ENCODE results near the gene MGRN1.

Gene MGRN1

DNA sequence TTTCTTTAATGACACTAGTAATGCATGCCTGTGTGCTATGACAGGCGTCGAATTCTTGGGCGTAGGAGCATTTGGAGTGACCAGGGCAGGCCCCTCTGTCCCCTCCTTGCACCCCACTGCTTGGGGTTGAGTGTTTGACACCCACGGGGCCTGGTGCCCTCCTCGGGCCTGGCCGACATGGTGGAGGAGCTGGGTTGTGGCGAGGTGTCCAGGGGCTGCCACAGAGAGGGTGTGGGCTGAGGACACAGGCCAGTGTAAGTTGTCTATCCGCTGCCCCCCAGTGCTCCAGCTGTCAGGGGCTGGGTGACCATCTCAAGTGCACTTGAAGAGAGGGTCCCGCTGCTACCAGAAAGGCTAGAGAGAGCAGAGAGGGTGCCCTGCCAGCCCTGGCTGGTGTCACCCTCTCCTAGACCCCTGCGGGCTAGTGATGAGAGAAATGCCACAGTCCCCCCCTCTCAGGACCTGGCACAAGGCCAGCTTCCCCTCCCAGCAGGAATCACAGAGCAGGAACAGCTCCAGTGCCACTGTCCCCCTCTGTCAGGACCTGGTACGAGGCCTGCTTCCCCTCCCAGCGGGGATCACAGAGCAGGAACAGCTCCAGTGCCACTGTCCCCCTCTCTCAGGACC, 30.5 kb downstream of the MGRN1 start:
- DNase-seq = no peak

DNA sequence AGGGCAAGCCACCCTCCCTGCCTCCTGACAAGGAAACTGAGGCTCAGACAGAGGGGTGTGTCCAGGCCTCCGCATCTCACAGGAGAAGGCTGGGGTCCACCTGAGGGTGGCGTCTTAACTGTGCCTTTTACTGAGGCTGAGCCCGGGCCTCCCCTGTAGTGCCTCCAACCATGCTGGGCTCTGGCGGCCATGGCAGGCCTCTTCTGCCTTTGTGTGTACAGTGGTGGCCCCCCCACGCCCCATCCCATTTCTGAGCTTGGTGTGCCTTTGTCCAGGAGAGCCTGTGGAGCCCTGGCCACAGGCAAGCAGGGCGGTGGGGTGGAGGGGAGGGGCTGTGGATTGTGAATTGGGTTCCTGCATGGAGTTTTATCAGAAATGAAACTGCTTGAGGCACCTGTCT, 31.2 kb downstream of the MGRN1 start:
- no peak for DNase-seq

DNA sequence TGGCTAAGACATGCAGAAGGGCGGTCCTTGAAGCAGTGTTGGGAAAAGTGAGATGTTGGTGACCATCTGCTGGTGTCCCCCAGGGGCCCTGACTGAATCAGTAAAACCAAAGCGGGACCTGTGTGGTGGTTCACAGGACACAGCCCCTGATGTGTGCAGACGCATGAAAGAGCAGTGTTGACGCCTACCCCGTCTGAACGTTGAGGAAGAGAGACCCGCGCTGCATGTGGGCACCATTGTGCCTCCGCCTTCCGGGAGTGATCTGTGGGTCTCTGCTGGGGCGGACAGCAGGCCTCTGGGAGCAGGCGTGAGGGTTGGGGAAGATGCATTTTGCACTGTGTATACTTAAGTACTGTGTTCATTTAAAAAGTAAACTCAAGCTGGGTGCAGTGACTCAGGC, 31.6 kb downstream of the MGRN1 start:
- no peak for DNase-seq

DNA sequence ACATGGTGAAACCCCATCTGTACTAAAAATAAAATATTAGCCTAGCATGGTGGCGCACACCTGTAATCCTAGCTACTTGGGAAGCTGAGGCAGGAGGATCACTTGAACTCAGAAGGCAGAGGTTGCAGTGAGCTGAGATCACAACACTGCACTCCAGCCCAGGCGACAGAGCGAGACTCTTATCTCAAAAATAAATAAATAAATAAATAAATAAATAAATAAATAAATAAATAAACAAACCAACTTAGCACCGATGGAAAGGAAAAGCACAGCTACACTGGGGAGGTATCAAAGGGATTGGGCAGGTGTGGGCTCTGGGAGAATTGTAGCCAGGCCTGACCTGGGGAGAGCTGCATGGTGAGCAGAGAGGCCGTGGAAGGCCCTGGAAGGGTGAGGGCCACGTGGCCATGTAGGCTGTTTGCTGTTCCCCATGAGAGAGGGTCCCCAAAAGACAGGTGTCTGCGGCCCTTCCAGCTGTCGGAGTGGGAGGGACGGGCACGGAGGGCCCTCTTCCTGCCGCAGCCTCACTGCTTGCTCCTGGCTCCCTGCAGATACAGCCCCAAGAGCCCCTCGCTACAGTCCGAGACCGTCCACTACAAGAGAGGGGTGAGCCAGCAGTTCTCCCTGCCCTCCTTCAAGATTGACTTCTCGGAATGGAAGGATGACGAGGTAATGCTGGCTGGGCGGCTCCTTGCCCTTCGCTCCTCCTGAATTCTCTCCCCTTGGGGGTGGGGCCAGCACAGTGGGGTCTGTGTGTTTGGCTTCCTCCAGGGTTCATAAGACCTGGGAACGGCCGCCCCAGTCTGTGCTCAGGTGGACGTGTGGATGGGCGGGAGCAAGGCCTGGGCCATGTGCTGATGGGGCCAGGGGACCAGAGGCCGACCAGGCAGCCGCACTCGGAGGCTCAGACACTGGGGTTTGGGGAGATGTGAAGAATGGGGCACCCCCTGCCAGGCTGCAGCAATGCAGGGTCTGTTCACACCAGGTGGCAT, 32.4 kb downstream of the MGRN1 start:
- no peak for DNase-seq

DNA sequence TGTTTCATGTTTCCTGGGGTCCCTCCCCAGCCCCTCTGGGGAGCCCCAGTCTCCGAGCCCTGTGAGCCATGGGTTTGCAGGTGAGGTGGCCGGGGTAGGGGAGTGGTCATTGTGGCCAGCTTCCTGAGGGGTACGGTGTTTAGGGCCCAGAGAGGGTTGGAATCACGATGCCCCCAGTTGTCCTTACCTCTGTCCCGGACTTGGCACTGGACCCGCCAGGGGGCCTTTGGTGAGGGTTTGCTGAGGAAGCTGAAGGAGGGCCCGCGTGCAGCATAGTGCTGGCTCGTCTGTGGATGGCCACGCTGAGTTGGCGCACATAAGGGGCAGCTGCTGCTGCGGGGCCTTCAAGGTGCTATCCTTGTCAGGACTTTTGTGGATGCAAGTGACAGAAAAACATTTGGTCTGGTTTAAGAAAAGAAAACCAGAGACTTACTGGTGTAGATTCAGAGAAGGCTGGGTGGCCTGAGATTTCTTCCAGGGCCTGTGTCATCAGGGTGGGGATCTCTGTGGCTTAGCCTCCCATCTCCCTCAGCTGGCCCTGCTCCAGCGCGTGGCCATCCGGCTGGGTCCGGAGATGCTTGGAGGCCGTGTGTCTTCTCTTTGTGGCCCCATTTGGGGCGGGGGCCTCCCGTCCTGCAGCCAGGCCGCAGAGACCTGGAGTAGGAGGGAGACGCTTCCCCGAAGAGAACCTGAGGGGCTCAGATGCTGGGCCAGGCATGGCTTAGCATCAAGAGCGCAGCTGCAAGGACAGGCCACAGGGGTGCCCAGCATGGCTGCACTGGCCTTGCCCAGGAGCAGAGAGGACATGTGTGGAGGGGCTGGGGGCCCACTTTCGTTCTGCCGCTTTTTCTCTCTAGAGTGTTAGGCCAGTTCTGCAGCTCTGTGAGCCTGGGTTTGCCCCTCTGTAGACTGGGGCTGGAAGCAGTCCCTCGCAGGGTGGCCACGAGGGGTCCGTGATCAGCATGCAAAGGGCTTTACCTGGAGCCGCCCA, 35.0 kb downstream of the MGRN1 start:
- DNase-seq = no peak

DNA sequence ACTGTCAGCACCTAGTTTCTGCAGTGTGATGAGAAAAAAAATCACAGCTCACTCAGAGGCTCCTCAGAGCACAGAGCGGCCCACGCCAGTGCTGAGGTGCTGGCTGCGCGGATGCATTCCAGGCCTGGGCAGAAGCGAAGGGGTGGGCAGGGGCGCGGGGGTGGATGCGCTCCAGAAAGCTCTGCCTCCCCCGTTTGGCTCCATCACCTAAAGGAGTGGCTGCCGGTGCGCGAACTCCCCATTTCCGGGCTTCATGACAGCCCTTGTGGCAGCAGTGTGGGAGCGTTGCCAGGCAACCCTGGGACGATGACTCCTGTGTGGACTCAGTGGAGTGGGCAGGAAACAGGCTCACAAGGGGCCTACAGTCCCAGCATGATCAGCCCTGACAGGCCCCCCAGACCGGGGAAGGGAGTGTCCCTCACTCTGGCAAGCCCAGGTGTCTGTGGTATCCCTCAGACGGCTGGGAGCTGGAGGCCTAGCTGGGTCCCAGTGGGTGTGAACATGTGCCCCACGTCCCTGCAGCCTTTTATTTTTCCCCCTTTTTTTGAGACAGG, 35.9 kb downstream of the MGRN1 start:
- DNase-seq = no peak

DNA sequence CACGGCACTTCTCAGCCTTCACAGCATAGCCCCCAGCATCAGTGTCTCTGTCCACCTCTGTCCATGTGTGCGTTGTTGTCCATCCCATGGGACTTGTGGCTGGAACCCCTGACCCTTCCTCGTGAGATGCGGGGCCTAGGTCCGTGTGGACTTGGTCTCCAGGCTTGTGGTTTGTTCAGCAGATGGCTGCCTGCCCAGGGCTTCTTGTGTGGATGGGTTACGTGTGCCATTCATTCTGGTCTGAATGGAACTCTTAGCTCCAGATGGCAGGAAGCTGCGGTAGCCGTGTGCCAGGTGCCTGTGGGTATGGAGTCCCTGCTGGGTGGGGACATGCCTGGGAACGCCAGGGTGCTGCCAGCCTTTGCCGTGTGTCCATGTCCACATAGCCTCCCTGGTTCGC, 37.0 kb downstream of the MGRN1 start:
- DNase-seq = no peak

DNA sequence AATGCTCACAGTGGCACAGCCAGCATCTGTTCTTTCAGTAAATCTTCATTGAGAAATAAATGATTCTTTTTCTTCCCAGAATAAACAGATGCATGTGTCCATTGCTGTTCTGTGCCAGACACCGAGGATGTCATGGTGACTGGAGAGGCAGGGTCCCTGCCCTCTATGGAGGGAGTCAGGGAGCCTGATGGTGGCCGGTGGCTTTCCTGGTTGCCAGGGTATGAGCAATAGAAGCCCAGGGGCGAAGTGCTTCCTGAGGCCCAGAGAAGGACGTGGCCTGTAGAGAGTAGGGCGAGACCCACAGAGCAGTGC, 38.8 kb downstream of the MGRN1 start:
- no peak for DNase-seq

DNA sequence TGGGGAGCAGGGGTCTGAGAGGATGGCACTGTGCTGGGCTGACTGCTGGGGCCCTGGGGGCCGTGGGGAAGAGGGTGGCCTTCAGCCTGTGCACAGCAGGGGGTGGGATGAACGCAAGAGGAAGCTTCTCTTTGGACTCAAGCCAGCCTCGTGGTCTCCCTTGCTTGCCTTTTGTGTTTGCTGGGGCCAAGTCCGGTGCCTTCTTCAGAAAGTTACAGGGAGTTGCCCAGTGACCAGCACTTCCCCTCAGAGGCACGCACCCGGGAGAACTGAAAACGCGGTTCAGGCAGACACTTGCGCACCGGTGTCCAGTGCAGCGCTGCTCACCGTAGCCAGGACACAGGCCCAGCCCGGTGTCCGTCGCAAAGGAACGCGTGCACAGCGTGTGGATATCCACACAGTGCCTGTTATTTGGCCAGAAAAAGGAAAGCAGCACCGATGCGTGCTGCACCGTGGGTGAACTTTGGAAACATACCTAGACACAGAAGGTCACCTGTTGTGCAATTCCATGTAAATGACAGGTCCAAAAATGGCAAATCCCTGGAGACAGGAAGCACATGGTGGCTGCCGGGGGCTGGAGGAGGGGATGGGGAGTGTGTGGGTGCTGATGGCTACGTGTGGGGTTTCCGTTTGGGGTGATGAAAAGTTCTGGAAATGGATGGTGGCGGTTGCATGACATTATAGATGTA, 39.3 kb downstream of the MGRN1 start:
- DNase-seq = peak; percentile 73

DNA sequence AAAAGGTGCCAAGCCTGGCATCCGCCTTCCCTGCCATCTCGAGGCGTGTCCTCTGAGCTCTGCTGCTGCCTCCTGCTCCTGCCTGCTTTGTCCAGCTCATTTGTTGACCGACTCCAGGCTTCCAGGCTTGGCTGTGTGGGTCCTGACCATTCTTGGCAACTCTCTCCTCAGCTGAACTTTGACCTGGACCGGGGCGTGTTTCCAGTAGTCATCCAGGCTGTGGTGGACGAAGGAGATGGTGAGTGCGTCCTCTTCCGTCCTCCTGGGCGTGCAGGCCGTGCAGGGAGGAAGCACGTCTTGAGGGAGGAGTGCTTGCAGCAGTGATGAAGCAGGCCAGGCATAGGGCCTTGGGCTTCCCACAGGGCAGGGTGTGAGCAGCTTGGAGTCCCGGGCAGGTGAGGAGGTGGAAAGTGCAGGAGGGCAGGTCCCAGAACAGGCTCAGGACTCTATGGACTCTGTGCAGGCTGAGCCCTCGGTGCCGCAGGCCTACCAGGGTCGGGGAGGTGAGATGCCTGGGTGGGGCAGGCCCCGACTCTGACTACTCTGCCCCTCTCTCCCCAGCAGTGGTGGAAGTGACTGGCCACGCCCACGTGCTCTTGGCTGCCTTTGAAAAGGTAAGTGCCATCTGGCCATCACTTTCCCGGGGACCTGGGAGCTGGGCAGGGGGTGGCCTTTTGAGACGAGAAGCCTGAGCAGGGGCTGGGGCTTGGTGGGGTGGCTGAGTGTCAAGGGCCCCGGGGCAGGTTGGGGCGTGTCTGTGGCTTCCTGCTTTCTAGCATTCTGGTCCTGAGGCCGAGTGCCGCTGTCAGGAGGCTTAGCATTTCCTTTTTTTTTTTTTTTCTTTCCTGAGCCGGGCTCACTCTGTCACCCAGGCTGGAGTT, 40.2 kb downstream of the MGRN1 start:
- no peak for DNase-seq

DNA sequence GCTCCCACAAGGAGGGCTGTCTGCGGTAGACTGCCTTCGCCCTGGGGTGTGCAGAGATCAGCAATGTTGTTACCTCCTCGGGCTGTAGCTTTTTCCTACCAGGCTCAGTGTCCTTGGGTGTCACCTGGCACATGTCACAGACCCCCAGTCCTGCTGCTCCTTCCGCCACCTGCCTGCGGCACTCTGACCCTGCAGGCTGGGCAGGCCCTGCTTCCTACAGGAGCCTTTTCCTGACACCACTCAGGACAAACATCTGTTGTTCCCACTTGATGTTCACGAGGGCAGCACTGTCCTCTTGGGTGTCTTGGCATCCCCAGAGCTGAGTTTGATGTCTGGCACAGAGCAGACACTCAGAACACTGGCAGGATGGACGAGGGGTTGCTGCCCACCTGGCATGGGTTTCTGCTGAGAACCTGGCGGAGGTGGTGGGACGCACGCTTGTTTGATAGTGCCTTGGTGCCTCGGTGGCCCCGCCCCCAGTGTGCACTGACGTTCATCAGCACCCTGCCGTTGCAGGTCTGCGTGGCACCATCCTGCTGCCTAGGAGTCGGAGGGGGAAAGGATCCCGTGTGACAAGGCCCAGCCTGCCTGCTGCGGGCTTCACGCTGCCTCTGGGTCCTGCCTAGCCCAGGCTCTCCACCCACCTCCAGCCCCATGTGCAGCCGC, 42.0 kb downstream of the MGRN1 start:
- DNase-seq = no peak

DNA sequence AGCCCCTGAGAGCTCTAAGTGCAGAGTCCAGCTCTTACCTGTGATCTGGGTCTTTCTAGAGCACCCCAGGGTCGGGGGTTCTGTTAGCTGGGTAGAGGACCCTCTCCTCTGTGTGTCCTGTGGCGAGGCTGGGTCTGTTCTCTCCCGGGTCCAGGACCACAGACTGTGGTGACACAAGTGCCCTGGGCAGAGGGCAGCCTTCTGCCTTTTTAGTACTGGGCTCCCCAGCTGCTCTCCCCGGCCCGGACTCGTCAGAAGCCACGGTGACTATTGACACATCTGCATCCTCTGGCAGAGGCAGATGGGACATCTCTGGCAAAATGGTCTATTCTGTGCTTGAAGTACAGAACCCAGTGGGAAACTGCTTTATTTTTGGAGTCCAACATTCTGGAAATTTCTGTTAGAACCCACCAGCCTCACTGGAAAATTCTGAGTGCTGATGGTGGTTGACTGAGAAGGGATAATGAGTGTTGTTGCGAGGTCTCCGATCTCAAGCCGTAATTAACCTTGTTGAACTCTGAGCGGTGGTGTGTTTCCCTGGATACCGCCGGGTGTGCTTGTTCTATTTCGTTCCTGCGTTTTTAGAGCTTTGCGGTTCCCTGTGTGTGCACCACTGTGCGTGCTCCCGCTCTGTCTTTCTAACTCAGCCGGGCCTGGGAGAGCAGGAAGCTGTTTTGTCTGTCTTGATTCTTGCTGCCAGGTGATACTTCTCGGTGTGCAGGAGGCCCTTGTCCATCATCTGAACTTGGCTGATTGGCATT, 42.8 kb downstream of the MGRN1 start:
- no peak for DNase-seq

DNA sequence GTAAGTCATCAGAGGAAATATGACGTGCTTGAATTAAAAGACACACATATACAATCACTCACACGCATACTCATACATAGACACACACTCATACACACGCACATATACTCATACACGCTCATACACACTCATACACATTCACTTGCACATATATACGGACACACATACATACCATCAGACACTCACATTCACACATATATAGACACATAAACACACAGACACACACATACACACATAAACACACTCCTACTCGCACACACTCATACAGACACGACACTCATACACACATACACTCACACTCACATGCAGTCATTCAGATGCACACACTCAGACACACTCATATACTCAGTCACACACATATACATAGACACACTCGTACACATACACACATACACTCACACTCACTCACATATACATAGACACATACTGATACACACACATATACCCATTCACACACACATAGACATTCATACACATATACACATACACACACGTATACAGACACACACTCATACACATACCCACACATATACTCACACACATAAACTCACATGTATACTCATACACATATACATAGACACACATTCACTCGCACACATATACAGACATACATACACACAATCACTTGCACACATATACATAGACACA, 43.8 kb downstream of the MGRN1 start:
- DNase-seq = no peak

DNA sequence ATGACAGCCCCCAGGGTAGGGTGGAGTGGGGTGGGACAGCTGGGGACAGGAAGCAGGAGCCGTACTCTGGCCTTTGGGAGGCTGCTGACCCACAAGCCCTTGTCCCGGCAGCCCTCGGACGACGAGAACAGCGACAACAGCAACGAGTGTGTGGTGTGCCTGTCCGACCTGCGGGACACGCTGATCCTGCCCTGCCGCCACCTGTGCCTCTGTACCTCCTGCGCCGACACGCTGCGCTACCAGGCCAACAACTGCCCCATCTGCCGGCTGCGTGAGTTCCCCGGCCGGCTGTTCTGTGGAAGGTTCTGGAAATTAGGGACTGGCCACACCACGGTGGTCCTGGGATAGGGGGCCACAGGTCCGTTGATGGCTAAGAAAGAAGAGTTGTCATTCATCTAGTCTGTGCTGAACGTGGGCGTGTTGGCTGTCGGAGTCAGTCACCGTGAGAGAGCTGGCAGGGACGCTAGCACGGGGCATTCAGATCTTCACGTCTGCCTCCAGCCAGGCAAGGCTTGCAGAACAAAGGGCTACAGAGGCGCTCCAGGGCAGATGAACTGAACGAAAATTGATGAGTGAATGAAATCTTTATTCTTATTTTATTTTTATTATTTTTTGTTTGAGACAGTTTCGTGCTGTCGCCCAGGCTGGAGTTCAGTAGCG, 48.9 kb downstream of the MGRN1 start:
- DNase-seq = no peak

DNA sequence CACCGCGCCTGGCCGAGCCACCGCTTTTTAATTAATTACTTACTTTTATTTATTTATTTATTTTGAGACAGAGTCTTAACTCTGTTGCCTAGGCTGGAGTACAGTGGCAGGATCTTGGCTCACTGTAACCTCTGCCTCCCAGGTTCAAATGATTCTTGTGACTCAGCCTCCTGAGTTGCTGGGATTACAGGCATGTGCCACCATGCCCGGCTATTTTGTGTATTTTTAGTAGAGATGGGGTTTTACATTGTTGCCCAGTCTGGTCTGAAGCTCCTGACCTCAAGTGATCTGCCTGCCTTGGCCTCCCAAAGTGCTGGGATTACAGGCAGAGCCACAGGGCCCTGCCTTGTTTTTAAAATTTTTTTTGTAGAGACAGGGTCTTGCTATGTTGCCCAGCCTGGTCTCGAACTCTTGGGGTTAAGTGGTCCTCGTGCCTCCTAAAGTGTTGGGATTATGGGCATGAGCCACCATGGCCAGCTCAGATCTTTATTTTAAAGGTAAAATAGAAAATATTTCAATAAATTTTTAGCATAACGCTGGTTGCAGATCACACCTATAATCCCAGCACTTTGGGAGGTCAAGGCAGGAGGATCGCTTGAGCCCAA, 50.4 kb downstream of the MGRN1 start:
- no peak for DNase-seq

DNA sequence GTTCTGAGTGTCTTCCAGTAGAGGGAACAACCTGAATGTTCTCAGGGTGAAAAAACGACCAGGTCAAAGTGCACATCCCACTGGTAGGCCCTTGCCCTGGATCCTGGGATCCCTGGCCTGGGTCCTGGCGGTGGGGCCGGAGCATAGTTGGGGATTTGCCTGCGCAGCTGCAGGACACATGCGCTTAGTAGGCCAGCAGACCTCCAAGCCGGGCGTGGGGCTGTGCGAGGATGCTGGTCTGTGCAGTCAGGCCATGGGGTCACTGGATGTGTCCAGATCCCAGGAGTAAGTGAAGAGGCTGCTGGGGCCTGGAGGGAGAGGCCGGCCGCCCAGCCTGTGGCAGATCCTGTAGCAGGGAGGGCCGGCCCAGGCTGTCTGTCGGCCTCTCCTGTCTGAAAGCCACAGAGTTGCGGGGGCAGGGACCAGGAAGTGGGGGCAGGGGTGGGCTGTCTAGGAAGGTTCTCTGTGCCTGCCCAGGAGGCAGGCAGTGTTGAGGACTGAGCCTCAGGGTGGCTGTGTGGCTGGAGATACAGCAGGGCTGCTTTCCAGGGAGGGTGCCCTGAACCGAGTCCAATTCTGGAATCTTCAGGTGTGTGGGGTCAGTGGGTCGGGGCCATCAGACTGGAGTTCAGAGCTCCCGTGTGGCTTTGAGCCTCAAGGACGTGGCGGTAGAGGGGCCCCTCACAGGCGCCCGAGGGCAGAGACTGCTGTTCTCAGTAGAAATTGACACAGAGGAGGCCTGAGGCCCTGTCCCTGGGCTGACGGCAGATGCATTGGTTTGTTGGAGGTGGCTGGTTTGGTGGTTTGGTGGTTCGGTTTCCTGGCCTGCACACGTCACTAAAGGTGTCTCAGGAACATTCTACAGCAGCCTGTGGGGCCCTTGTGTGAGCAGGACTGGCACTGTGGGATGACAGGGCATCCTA, 51.5 kb downstream of the MGRN1 start:
- peak; percentile 3 for DNase-seq

DNA sequence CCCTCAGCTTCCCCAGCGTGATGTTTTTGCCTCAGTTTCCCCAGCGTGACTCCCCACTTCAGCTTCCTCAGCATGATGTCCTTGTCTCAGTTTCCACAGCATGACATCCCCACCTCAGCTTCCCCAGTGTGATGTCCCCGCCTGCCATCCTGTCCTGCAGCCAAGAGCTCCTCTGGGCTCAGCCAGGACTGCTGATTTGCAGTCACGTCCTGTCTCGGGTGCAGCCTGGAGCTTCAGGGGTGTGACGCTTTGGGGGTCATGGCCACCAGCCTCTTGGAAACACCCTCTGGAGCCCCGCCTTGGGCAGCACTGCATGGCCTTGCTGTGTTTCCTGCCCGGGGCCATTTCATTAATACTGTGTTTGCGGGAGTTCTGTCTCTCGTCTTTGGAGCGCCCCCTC, 52.2 kb downstream of the MGRN1 start:
- no peak for DNase-seq

Measured in OCI-M1 (cell line).